ENCODE results near the gene ARHGAP10.
"Not testable (repeated sequence)": the region's sequence is repeated elsewhere in the genome, so short reads cannot be mapped to it uniquely, and the experiment has no call there.

GRCh38 chr4:148083073-148083472, 351.2 kb downstream of the ARHGAP10 start:
- not testable (repeated sequence) for TF ChIP-seq CTCF, POLR2A (IDR thresholded peaks at IDR 0.05)
